Activated effector memory CD4-positive, alpha-beta T cell treated with Interleukin-2 at 50 U/mL for 16 hours (primary cell): Measurements from ENCODE around the gene CAP2.

Experiments
- DNase-seq: peaks from one replicate; pipeline ENCODE4 v3.0.0-alpha.2; 2020

CAP2 gene

DNA sequence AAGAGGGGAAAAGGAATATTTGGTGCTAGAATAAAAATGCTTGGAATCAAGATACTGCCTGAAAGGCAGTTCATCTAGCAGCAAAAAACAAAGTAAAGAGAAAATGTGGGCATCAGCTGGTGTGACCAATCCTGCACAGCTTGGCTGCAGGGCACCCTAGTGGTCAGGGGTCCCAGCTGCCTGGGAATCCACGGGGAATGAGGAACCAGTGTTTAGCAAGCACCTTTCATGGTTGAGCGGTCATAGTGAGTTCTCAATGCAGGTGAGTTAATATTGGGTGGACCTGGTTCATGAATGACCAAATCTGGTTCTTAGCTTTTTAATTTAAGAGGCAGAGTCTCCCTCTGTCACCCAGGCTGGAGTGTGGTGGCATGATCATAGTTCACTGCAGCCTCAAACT is 53.3 kb downstream of the CAP2 start:
- no peak for DNase-seq

GRCh38 chr6:17448165-17448564 is 54.8 kb downstream of the CAP2 start:
- DNase-seq = no peak

DNA sequence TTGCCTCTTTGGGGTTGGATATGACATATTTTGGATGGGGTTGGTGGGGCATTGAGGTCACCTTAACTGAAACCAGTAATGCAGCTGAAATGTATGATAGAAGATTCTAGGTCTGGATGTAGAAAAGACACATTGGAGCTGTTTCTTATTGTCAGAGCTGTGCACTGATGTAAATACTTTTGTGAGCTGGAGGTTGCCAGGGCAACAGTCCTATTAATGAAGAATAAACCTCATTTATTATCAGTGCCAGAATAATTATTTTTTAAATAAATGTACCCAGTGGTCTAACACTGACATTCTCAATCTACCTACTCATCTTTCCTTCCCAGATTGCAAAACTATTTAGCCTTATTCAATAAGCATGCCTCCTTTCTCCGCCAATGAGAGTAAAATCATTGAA is 57.0 kb downstream of the CAP2 start:
- DNase-seq = no peak

DNA sequence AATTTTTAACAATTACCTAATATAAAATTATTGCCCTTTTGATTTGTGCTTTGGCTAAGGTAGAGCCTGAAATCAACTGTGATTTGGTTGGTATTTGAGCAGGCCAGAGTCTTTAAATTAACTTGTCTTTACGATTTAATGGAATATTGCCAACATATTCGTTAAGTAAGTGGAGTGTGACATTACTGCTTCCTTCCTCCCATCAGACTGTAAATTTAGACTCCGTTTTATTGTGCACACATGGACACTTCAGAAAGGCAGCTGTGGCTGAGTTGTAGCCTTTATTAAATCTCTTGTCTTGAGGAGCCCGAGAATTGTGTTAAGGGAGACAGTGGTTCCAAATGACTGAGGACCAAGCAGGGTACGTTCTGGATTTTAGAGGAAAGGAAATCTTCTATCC is 57.4 kb downstream of the CAP2 start:
- DNase-seq = no peak

- DNase-seq = no peak
These were observed 58.7 kb downstream of the CAP2 start for GRCh38 chr6:17452096-17452495.

DNA sequence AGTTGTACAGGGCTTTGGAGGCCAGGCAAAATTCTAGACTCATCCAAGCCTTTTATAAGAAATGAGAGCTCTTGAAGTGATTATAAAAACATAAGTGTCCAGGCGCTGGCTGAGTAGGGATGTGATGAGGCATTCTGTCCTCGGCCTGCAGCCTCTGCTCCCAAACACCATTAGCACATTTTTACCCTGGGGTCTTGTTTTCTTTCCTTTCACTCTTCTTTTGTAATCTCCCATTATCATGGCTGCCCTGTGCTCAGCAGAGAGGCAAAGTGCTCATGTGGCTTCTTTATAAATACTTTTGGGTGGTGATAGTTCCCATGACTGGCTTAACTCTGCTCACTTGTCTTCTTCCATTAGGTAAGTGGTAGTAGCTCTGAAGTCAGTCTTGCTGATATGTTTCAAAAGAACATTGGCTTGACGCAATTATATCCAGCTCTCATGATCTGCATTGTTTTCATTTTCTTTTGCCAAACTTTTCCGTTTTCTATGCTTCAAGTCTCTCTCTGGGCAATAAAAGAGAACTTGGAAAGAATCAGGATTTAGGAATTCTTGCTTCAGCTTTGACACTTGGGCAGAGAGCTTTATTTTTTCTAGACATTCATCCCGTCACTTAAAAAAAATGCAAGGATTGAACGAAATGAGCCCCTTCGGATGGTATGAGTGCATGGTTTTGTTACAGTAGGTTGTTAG is 61.1 kb downstream of the CAP2 start:
- no peak for DNase-seq

GRCh38 chr6:17455919-17456318 is 62.5 kb downstream of the CAP2 start:
- DNase-seq = no peak

- DNase-seq = no peak
These were observed 63.3 kb downstream of the CAP2 start for GRCh38 chr6:17456711-17457110.

GRCh38 chr6:17457405-17457804 is 64.0 kb downstream of the CAP2 start:
- no peak for DNase-seq

DNA sequence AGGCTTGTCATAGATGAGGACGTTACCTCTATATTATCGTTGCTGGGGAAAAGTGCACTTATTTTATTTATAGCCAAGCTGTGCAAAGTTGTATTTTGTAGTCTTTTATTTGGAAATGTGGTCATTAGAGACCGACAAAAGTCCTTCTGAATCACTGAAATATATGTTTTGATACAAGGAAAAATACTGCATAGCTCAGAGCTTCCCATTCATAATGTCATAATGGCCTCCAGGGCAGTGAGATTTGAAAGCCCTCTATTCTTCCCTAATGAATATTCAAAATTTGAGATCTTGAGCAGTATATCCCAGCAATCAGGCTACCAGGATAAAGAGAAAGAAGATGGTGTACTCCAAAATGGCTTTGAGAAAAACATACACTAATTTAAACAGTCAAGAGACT is 64.6 kb downstream of the CAP2 start:
- no peak for DNase-seq

DNA sequence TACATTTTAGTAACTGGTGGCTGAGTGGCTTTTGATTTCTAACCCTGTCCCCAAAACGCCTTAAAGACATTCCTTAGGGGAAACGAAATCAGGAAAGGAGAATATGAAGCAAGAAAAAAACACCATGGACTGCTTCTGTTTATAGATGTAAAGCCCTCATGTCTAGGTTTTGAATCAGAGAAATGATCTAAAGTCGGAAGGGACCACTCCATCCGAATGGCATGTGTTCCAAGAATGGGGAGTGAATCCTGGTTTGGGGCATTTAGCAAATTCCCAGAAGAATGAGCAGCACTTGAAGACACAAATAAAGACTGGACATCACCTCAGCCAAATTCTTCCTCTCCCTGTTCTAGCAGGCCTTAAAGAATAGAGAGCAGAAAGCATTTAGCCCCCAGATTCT is 65.6 kb downstream of the CAP2 start:
- no peak for DNase-seq

- DNase-seq = no peak
These were observed 67.5 kb downstream of the CAP2 start for GRCh38 chr6:17460862-17461261.

DNA sequence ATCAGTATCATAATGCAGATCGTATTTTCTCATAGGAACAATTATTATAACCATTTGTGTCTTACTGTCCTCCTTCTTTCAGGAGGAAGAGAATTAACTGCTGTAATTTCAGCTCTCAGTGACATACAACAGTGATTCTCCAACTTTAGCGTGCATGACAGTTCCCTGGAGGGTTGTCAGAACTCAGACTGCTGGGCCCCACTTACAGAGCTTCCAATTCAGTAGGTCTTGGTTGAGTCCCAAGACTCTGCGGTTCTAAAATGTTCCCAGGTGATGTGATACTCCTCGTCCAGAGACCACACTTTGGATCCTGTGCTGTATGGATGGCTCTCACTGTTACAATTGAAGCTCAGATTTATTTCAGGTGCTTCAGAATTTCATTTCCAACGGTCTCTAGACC is 72.8 kb downstream of the CAP2 start:
- DNase-seq = no peak

GRCh38 chr6:17466707-17467106 is 73.3 kb downstream of the CAP2 start:
- no peak for DNase-seq

GRCh38 chr6:17469006-17469832 is 75.8 kb downstream of the CAP2 start:
- DNase-seq = no peak

DNA sequence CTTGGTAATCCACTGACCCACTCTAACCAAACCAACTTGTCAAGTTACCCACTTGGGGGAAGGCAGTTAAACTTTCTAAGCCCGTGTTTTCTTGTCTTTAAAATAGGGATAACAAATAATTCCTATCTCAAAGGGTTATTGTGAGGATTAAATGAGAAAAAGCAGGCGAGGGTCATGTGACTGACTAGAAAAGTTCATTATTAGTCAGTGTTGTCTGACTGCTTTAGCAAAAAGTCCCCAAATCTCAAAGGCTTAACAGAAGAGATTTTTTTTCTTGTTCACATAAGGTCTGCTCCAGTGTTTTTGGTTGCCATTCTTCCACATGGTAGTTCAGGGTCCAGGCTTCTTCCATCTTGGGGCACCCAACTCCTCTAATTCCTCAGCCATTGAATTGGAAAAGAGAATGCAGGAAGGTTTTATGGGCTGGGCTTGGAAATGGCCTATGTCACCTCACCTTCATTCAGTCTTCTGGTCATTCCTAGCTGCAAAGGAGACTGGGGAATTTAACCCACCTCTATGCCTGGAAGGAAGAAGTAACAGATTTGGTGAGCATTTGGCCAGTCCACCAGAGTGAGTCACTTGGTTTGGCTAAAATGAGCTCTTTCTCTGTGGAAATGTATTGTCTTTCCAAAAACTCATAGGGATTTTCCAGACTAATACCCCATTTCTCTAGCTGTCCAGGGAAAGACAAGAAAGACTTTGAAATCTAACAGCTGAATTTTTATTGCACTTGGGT is 77.0 kb downstream of the CAP2 start:
- no peak for DNase-seq

DNA sequence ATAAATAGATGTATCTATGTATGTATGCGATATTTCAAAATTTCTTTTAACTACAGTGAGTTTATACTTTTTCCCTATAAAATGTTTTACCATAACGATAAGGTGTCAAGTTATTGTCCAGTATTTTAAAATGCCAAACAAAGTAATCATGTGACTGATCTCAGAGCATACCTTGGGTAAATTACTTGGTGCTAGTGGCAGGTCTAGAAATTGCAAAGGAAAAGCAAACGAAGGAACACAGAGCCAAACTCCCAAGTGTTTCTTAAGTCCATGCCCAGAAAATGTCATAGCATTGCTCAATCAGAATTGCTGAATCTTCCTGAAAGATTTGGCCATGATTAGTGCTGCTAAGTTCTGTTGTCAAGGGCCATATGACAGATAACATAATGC is 77.5 kb downstream of the CAP2 start:
- DNase-seq = no peak

GRCh38 chr6:17472653-17473183 is 79.3 kb downstream of the CAP2 start:
- no peak for DNase-seq

- no peak for DNase-seq
These were observed 80.2 kb downstream of the CAP2 start for GRCh38 chr6:17473554-17473953.

- no peak for DNase-seq
These were observed 80.9 kb downstream of the CAP2 start for GRCh38 chr6:17474289-17474688.

- no peak for DNase-seq
These were observed 82.3 kb downstream of the CAP2 start for GRCh38 chr6:17475606-17476244.

DNA sequence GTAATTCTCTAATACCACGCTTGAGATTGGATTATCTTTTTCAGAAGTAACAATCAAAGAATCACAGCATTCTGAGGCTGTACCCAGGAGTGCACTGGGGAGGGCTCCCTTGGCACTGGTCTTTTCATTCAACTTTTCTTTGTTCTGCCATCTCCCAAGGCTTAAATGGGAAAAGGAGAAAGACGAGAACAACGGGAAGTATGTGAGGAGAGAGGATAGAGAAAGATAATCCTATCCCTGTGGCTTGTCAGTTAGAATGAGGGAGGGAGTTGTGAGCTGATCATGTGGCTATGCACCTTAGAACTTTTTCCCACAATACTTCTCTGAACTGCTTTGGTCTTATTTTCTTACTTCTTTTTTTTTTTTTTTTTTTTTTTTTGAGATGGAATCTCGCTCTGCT is 83.1 kb downstream of the CAP2 start:
- no peak for DNase-seq

DNA sequence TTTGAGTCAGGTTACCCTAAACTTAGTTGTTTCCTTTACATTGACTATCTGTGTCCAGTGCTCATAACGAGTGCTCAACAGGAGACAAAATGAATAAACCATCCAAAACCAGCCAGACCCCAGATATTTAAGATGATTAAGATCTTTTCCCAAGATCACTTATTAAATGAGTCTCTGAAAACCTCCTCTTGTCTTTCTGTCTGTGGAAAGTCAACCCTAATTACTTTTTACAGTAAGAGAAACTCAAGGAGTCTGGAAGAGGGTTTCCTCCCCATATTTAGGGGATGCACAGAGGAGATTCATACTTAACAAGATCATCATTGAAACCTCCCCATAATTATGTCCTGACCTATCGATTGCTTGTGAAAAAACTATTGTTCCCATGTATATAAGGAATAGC is 84.0 kb downstream of the CAP2 start:
- no peak for DNase-seq
